ENCODE measurements around the gene SRP19. TPM values are rescaled to one million over a fixed set of nuclear protein-coding genes. Genes with fewer than 3 reads are reported as not detected.

The SRP19 gene
- total and polyA plus RNA-seq, 9 of the 15 experiments (the other 6 are each of a cell fraction or from before 2014, with no cell fraction given): 52.3 to 357 (median 146) TPM

- no peak for TF ChIP-seq ZNF518B (CRISPR knock-in tag; IDR thresholded peaks at IDR 0.05)
- peak; percentile 90 for TF ChIP-seq CREB3 (tag; conservative IDR thresholded peaks at IDR 0.05; ENCODE audit: low read depth)
- TF ChIP-seq ZBTB8A (IDR thresholded peaks at IDR 0.05; ENCODE audit: partially characterized antibody): no peak
- TF ChIP-seq ATF6 (CRISPR knock-in tag; IDR thresholded peaks at IDR 0.05): peak; percentile 99
- peak; percentile 73 for TF ChIP-seq SP1 (CRISPR knock-in tag; IDR thresholded peaks at IDR 0.05)
- TF ChIP-seq SREBF2 (CRISPR knock-in tag; IDR thresholded peaks at IDR 0.05): peak; percentile 97; the same call in 1 of the 2 replicates
- TF ChIP-seq DDX20 (tag; IDR thresholded peaks at IDR 0.05; ENCODE audit: low read depth): no peak
- TF ChIP-seq DEAF1 (CRISPR knock-in tag; IDR thresholded peaks at IDR 0.05): no peak
- TF ChIP-seq PATZ1 (CRISPR knock-in tag; IDR thresholded peaks at IDR 0.05; ENCODE audit: borderline replicate concordance): no peak
- TF ChIP-seq SAFB2 (IDR thresholded peaks at IDR 0.05; ENCODE audit: borderline replicate concordance, low read depth, low read length, severe bottlenecking): no peak
- TF ChIP-seq ZNF77 (CRISPR knock-in tag; IDR thresholded peaks at IDR 0.05): no peak
- no peak; the same call in 1 of the 2 replicates for TF ChIP-seq ZFP91 (CRISPR knock-in tag; IDR thresholded peaks at IDR 0.05)
- TF ChIP-seq ZNF586 (CRISPR knock-in tag; conservative IDR thresholded peaks at IDR 0.05): no peak
- no peak for TF ChIP-seq PHB2 (IDR thresholded peaks at IDR 0.05; ENCODE audit: low read depth)
These were observed at the start of gene SRP19 (continued) for GRCh38 chr5:112860929-112861637.
